Urinary bladder (tissue), 4 donors: ENCODE measurements around the gene KLF2. TPM values are rescaled to one million over a fixed set of nuclear protein-coding genes. Genes with fewer than 3 reads are reported as not detected.

ENCODE experiments used
- DNase-seq: peaks from one replicate; pipeline ENCODE4 v3.0.0-alpha.2; 2015; ENCODE audit errors: extremely low spot score
- H3K27ac ChIP-seq: one replicate; pipeline ENCODE4 v1.5.1; 2013; ENCODE audit warnings: low read depth, mild to moderate bottlenecking, moderate library complexity
- H3K36me3 ChIP-seq: one replicate; pipeline ENCODE4 v1.6.1; 2013; ENCODE audit warnings: mild to moderate bottlenecking, moderate library complexity; ENCODE audit not compliant: insufficient read depth
- H3K4me1 ChIP-seq: one replicate; pipeline ENCODE4 v1.6.1; 2013; ENCODE audit warnings: mild to moderate bottlenecking, moderate library complexity; ENCODE audit not compliant: insufficient read depth
- H3K4me3 ChIP-seq: one replicate; pipeline ENCODE4 v1.5.1; 2013; ENCODE audit warnings: low read depth, low read length
- WGBS: extraction: QIAGEN DNeasy Blood & Tissue Kit; methylation state at CpG from one replicate; pipeline ENCODE4 v1.1.7; 2013; 5-methylcytosine and 5-hydroxymethylcytosine counted together
- polyA plus RNA-seq: library from polyadenylated mRNA; stranded (reverse); fragments of 200-250 nt; gene quantifications from one replicate; pipeline ENCODE4 v1.2.3, GENCODE V29; 2013
- total RNA-seq: library from RNA; depleted of rRNA; stranded (reverse); fragments of >200 nt; gene quantifications from one replicate; pipeline ENCODE4 v1.2.3, GENCODE V29; 2014
- donor health status: healthy with polysubstance abuse.
- donor health status: healthy.

The KLF2 gene
- total and polyA plus RNA-seq, 2 donors, result 14.2 to 155 TPM

GRCh38 chr19:16375936-16376185, 51.2 kb downstream of the KLF2 start:
- H3K27ac ChIP-seq, result no peak overlapping the region
- no peak for DNase-seq
- no peaks in the 10 kb centered on the region for H3K36me3 ChIP-seq
- no peak overlapping the region for H3K4me3 ChIP-seq
- H3K4me1 ChIP-seq, result peaks cover 6% of the 10 kb centered on the region
- 78% methylated on average over 7 of the region's 7 CpGs for WGBS

- 52% methylated on average over 11 of the region's 11 CpGs for WGBS
- Histone ChIP-seq H3K4me3 (no peak overlapping the region), H3K4me1 (peaks cover 6% of the 10 kb centered on the region), H3K27ac (no peak overlapping the region), H3K36me3 (no peaks in the 10 kb centered on the region)
- DNase-seq, result no peak
These were observed 51.6 kb downstream of the KLF2 start for GRCh38 chr19:16376241-16376640.

- Histone ChIP-seq H3K36me3 (no peaks in the 10 kb centered on the region), H3K4me1 (peaks cover 6% of the 10 kb centered on the region), H3K4me3 (no peak overlapping the region), H3K27ac (no peak overlapping the region)
- no peak for DNase-seq
- 82% methylated on average over 18 of the region's 18 CpGs for WGBS
These were observed 52.0 kb downstream of the KLF2 start for GRCh38 chr19:16376649-16377048.

- H3K36me3 ChIP-seq, result no peaks in the 10 kb centered on the region
These were observed 52.9 kb downstream of the KLF2 start for GRCh38 chr19:16377521-16377920.

More at GRCh38 chr19:16377521-16377920, 52.9 kb downstream of the KLF2 start:
- Histone ChIP-seq H3K27ac (no peak overlapping the region), H3K4me1 (peaks cover 5% of the 10 kb centered on the region), H3K4me3 (no peak overlapping the region)
- WGBS, result 96% methylated on average over 9 of the region's 9 CpGs
- DNase-seq, result no peak

Other genes with a start within 250 kb of the KLF2 start
- gene TPM4, start 248.3 kb upstream of the KLF2 start, total RNA-seq, result 438 TPM
- 424 TPM for gene TPM4, start 248.3 kb upstream of the KLF2 start, polyA plus RNA-seq
- gene RAB8A, start 212.9 kb upstream of the KLF2 start, total RNA-seq, result 69.5 TPM
- gene RAB8A, start 212.9 kb upstream of the KLF2 start, polyA plus RNA-seq, result 43.6 TPM
- gene HSH2D, start 181.1 kb upstream of the KLF2 start, total RNA-seq, result 2.4 TPM
- gene HSH2D, start 181.1 kb upstream of the KLF2 start, polyA plus RNA-seq, result 1.9 TPM
- gene CIB3, start 151.3 kb upstream of the KLF2 start, total RNA-seq, result not detected
- not detected for gene CIB3, start 151.3 kb upstream of the KLF2 start, polyA plus RNA-seq
- 75.8 TPM for gene FAM32A, start 139.4 kb upstream of the KLF2 start, total RNA-seq
- 94.5 TPM for gene FAM32A, start 139.4 kb upstream of the KLF2 start, polyA plus RNA-seq
- 30.6 TPM for gene AP1M1, start 126.9 kb upstream of the KLF2 start, total RNA-seq
- gene AP1M1, start 126.9 kb upstream of the KLF2 start, polyA plus RNA-seq, result 72.9 TPM
- 18.6 TPM for gene EPS15L1, start 147.1 kb downstream of the KLF2 start, total RNA-seq
- 28.3 TPM for gene EPS15L1, start 147.1 kb downstream of the KLF2 start, polyA plus RNA-seq
- gene CALR3, start 171.3 kb downstream of the KLF2 start, total RNA-seq, result not detected
- not detected for gene CALR3, start 171.3 kb downstream of the KLF2 start, polyA plus RNA-seq
- 4.7 TPM for gene C19orf44, start 171.6 kb downstream of the KLF2 start, total RNA-seq
- gene C19orf44, start 171.6 kb downstream of the KLF2 start, polyA plus RNA-seq, result 6.2 TPM
- gene CHERP, start 217.6 kb downstream of the KLF2 start, total RNA-seq, result 12.8 TPM
- gene CHERP, start 217.6 kb downstream of the KLF2 start, polyA plus RNA-seq, result 27.2 TPM
- 18.9 TPM for gene SLC35E1, start 247.6 kb downstream of the KLF2 start, total RNA-seq
- 22.8 TPM for gene SLC35E1, start 247.6 kb downstream of the KLF2 start, polyA plus RNA-seq